Measurements from ENCODE around the gene PIGW. TPM values are rescaled to one million over a fixed set of nuclear protein-coding genes. Genes with fewer than 3 reads are reported as not detected.

The PIGW gene
- polyA plus RNA-seq, 1 donor from 2014 or later: 5.4 TPM

DNA sequence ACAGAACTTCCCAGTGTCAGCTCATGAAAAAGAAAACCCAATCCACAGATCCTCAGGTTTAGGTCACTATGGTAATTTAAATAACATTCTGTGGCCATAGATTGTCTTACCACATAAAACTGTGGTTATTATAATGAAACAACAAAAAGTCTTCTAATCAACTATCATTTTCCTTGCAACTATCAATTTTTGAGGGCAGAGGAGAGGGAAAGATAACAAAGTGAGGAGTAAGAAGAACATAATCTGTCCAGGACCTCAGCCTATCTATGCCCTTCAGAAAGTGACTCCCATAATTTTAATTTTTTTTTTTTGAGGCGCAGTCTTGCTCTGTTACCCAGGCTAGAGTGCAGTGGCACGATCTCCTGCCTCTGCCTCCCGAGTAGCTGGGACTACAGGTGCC, 5.9 kb downstream of the PIGW start:
- peaks cover 4% of the 10 kb centered on the region for H3F3A ChIP-seq (ENCODE audit: insufficient read depth, low read length, poor library complexity, severe bottlenecking)
- no peaks in the 10 kb centered on the region for H3K27me3 ChIP-seq (ENCODE audit: insufficient read depth, low read depth, low read length)
- no peaks in the 10 kb centered on the region for H4K20me1 ChIP-seq (ENCODE audit: insufficient read depth)
- no peaks in the 10 kb centered on the region for H3K36me3 ChIP-seq (ENCODE audit: insufficient read depth, low read length)
- no peaks in the 10 kb centered on the region for H3K9me3 ChIP-seq (ENCODE audit: low read length)
- no peak overlapping the region for H3K4me3 ChIP-seq (ENCODE audit: low read length)
- H3K79me2 ChIP-seq (replicated peaks; ENCODE audit: insufficient read depth, low read length): peaks cover 5% of the 10 kb centered on the region
- no peak overlapping the region for H3K27ac ChIP-seq (ENCODE audit: low read length)
- no peak overlapping the region for H3K9ac ChIP-seq (ENCODE audit: low read length)
- H3K4me2 ChIP-seq (ENCODE audit: low read length): no peak overlapping the region
- H3K9me2 ChIP-seq (ENCODE audit: insufficient read depth, low read length): no peaks in the 10 kb centered on the region
- H2AFZ ChIP-seq (ENCODE audit: low read depth, low read length): no peak overlapping the region
- no peak for TF ChIP-seq TAF1 (IDR thresholded peaks at IDR 0.05; ENCODE audit: low read depth)
- TF ChIP-seq EZH2 (IDR thresholded peaks at IDR 0.05; ENCODE audit: borderline replicate concordance, insufficient read depth, low read length, poor library complexity, severe bottlenecking): no peak
- no peak for TF ChIP-seq POLR2AphosphoS5 (IDR thresholded peaks at IDR 0.05)
- TF ChIP-seq, protein P1, sequence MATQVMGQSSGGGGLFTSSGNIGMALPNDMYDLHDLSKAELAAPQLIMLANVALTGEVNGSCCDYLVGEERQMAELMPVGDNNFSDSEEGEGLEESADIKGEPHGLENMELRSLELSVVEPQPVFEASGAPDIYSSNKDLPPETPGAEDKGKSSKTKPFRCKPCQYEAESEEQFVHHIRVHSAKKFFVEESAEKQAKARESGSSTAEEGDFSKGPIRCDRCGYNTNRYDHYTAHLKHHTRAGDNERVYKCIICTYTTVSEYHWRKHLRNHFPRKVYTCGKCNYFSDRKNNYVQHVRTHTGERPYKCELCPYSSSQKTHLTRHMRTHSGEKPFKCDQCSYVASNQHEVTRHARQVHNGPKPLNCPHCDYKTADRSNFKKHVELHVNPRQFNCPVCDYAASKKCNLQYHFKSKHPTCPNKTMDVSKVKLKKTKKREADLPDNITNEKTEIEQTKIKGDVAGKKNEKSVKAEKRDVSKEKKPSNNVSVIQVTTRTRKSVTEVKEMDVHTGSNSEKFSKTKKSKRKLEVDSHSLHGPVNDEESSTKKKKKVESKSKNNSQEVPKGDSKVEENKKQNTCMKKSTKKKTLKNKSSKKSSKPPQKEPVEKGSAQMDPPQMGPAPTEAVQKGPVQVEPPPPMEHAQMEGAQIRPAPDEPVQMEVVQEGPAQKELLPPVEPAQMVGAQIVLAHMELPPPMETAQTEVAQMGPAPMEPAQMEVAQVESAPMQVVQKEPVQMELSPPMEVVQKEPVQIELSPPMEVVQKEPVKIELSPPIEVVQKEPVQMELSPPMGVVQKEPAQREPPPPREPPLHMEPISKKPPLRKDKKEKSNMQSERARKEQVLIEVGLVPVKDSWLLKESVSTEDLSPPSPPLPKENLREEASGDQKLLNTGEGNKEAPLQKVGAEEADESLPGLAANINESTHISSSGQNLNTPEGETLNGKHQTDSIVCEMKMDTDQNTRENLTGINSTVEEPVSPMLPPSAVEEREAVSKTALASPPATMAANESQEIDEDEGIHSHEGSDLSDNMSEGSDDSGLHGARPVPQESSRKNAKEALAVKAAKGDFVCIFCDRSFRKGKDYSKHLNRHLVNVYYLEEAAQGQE (IDR thresholded peaks at IDR 0.05; ENCODE audit: borderline replicate concordance): no peak
- no peak for TF ChIP-seq MXI1 (conservative IDR thresholded peaks at IDR 0.05; ENCODE audit: poor library complexity, severe bottlenecking)
- TF ChIP-seq RAD21 (conservative IDR thresholded peaks at IDR 0.05): no peak
- TF ChIP-seq, protein P2, sequence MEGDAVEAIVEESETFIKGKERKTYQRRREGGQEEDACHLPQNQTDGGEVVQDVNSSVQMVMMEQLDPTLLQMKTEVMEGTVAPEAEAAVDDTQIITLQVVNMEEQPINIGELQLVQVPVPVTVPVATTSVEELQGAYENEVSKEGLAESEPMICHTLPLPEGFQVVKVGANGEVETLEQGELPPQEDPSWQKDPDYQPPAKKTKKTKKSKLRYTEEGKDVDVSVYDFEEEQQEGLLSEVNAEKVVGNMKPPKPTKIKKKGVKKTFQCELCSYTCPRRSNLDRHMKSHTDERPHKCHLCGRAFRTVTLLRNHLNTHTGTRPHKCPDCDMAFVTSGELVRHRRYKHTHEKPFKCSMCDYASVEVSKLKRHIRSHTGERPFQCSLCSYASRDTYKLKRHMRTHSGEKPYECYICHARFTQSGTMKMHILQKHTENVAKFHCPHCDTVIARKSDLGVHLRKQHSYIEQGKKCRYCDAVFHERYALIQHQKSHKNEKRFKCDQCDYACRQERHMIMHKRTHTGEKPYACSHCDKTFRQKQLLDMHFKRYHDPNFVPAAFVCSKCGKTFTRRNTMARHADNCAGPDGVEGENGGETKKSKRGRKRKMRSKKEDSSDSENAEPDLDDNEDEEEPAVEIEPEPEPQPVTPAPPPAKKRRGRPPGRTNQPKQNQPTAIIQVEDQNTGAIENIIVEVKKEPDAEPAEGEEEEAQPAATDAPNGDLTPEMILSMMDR (IDR thresholded peaks at IDR 0.05; ENCODE audit: poor library complexity, severe bottlenecking): no peak
- TF ChIP-seq EP300 (conservative IDR thresholded peaks at IDR 0.05; ENCODE audit: poor library complexity, severe bottlenecking): no peak
- no peak for TF ChIP-seq SMC3 (conservative IDR thresholded peaks at IDR 0.05; ENCODE audit: poor library complexity)

DNA sequence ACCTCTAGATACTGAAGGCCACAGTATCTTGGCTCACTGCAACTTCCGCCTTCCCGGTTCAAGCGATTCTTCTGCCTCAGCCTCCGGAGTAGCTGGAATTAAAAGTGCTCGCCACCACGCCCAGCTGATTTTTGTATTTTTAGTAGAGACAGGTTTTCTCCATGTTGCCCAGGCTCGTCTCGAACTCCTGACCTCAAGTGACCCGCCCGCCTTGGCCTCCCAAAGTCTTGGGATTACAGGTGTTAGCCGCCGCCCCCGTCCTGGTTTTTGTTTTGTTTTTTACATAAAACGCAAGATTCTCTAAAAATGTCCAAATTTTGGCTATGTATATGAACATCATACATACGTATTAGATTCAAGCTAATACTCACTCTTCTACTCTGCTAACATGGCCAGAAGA, 8.0 kb downstream of the PIGW start:
- no peak overlapping the region for H3K4me3 ChIP-seq (ENCODE audit: low read length)
- peaks cover 24% of the 10 kb centered on the region for H3K79me2 ChIP-seq (replicated peaks; ENCODE audit: insufficient read depth, low read length)
- H3K27ac ChIP-seq (ENCODE audit: low read length): no peak overlapping the region
- H3K9me2 ChIP-seq (ENCODE audit: insufficient read depth, low read length): no peaks in the 10 kb centered on the region
- no peaks in the 10 kb centered on the region for H3K9me3 ChIP-seq (ENCODE audit: low read length)
- peaks cover 4% of the 10 kb centered on the region for H3F3A ChIP-seq (ENCODE audit: insufficient read depth, low read length, poor library complexity, severe bottlenecking)
- H4K20me1 ChIP-seq (ENCODE audit: insufficient read depth): no peaks in the 10 kb centered on the region
- no peak overlapping the region for H3K4me2 ChIP-seq (ENCODE audit: low read length)
- no peak overlapping the region for H3K9ac ChIP-seq (ENCODE audit: low read length)
- H3K27me3 ChIP-seq (ENCODE audit: insufficient read depth, low read depth, low read length): no peaks in the 10 kb centered on the region
- TF ChIP-seq EZH2 (IDR thresholded peaks at IDR 0.05; ENCODE audit: borderline replicate concordance, insufficient read depth, low read length, poor library complexity, severe bottlenecking): no peak
- TF ChIP-seq MXI1 (conservative IDR thresholded peaks at IDR 0.05; ENCODE audit: poor library complexity, severe bottlenecking): no peak
- TF ChIP-seq, protein P2 (IDR thresholded peaks at IDR 0.05; ENCODE audit: poor library complexity, severe bottlenecking): no peak
- no peak for TF ChIP-seq EP300 (conservative IDR thresholded peaks at IDR 0.05; ENCODE audit: poor library complexity, severe bottlenecking)
- TF ChIP-seq SMC3 (conservative IDR thresholded peaks at IDR 0.05; ENCODE audit: poor library complexity): no peak
- H3K36me3 ChIP-seq (ENCODE audit: insufficient read depth, low read length): no peaks in the 10 kb centered on the region
- H2AFZ ChIP-seq (ENCODE audit: low read depth, low read length): no peak overlapping the region
